MM.1S (cell line): ENCODE results near the gene PAPOLB.

Experiments used
- DNase-seq: peaks from one replicate; pipeline ENCODE4 v3.0.0-alpha.2; 2015
- H2AFZ ChIP-seq: fragments of 300-600 bp; sonication (generic); 2 replicates; pipeline ENCODE4 v1.6.0; 2016; ENCODE audit warnings: antibody characterized with exemption, low read length
- H3F3A ChIP-seq: fragments of 300-600 bp; sonication (generic); 2 replicates; pipeline ENCODE4 v1.6.1; 2016; ENCODE audit warnings: mild to moderate bottlenecking, antibody characterized with exemption, low read length, moderate library complexity, mixed read lengths; ENCODE audit not compliant: insufficient read depth
- H3K27ac ChIP-seq: fragments of 300-600 bp; sonication (generic); 2 replicates; pipeline ENCODE4 v1.5.1; 2016; ENCODE audit warnings: mild to moderate bottlenecking, low read length
- H3K27me3 ChIP-seq: fragments of 300-600 bp; sonication (generic); replicated peaks from 2 replicates; pipeline ENCODE4 v1.6.0; 2016; ENCODE audit warnings: low read length; ENCODE audit not compliant: insufficient read depth
- H3K36me3 ChIP-seq: fragments of 300-600 bp; sonication (generic); replicated peaks from 2 replicates; pipeline ENCODE4 v1.6.1; 2016; ENCODE audit warnings: mild to moderate bottlenecking, low read length, mixed read lengths; ENCODE audit not compliant: insufficient read depth
- H3K4me1 ChIP-seq: fragments of 300-600 bp; sonication (generic); 2 replicates; pipeline ENCODE4 v1.6.1; 2016; ENCODE audit warnings: low read length, mixed read lengths
- H3K4me2 ChIP-seq: fragments of 300-600 bp; sonication (generic); 2 replicates; pipeline ENCODE4 v1.6.0; 2016; ENCODE audit warnings: low read depth, low read length
- H3K4me3 ChIP-seq: fragments of 300-600 bp; sonication (generic); 2 replicates; pipeline ENCODE4 v1.5.1; 2016; ENCODE audit warnings: low read length, mixed read lengths
- H3K79me2 ChIP-seq: fragments of 300-600 bp; sonication (generic); 2 replicates; pipeline ENCODE4 v1.6.1; 2016; ENCODE audit warnings: mixed run types, low read length, mixed read lengths
- H3K9ac ChIP-seq: fragments of 300-600 bp; sonication (generic); 2 replicates; pipeline ENCODE4 v1.6.1; 2016; ENCODE audit warnings: low read length, mixed read lengths
- H3K9me2 ChIP-seq: fragments of 300-600 bp; sonication (generic); replicated peaks from 2 replicates; pipeline ENCODE4 v1.6.1; 2016; ENCODE audit warnings: mild to moderate bottlenecking, low read length, mixed read lengths; ENCODE audit not compliant: insufficient read depth
- H3K9me3 ChIP-seq: fragments of 300-600 bp; sonication (generic); replicated peaks from 2 replicates; pipeline ENCODE4 v1.6.1; 2016; ENCODE audit warnings: mild to moderate bottlenecking, low read length, mixed read lengths; ENCODE audit not compliant: insufficient read depth
- H4K20me1 ChIP-seq: fragments of 300-600 bp; sonication (generic); 2 replicates; pipeline ENCODE4 v1.6.1; 2016; ENCODE audit warnings: mild to moderate bottlenecking, low read length, moderate library complexity, mixed read lengths; ENCODE audit not compliant: insufficient read depth
- EZH2 ChIP-seq: fragments of 300-600 bp; sonication (generic); optimal IDR thresholded peaks from 2 replicates; pipeline ENCODE3; 2017; ENCODE audit warnings: low read depth, mild to moderate bottlenecking, antibody characterized with exemption, low read length, mixed read lengths
- EZH2phosphoT487 ChIP-seq: fragments of 300-600 bp; sonication (generic); IDR thresholded peaks from 2 replicates; pipeline ENCODE4 v1.6.1; 2018; ENCODE audit warnings: antibody characterized with exemption, low read length
- TF ChIP-seq, protein P1 (sequence below): fragments of 300-600 bp; sonication (generic); IDR thresholded peaks from 2 replicates; pipeline ENCODE4 v1.5.1; 2016; ENCODE audit warnings: antibody characterized with exemption, low read length, mixed read lengths

PAPOLB gene

DNA sequence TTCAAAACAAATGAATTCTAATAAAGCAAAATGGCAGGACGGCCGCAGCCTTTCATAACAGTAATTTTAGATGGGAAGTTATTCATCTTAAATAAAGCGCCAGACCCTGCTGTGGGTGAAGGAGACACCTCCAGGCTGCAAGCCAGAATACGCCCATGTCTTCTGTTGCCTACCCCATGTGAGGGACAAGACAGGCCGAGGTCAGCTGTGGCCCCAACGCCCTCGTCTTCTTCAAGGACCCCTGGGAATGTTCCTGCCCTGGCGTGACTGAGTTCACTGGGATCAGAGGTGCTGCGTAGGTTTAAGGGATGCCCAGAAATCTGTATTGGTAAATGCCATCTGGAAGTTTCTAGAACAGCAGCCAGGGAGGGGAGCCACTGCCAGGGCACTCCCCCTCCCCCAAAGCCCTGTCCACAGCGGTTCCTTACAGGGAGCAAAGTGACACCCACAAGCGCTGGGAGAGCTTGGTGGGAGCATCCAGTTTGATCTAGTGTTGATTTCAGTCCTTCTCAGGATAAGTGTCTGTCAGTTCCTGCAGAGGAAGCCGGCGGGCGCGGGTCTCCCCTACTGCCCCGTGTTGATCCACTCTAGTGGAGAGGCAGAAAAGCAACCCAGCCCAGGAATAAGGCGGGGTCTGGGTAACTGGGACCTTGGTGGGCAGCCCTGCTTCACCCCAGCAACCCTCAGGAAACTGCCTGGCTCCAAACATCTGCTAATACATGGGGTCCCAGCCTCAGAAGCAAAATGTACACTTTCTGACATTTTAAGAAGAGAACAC is 20.6 kb downstream of the PAPOLB start:
- TF ChIP-seq EZH2phosphoT487 (no peak), EZH2 (no peak)
- TF ChIP-seq, protein P1, sequence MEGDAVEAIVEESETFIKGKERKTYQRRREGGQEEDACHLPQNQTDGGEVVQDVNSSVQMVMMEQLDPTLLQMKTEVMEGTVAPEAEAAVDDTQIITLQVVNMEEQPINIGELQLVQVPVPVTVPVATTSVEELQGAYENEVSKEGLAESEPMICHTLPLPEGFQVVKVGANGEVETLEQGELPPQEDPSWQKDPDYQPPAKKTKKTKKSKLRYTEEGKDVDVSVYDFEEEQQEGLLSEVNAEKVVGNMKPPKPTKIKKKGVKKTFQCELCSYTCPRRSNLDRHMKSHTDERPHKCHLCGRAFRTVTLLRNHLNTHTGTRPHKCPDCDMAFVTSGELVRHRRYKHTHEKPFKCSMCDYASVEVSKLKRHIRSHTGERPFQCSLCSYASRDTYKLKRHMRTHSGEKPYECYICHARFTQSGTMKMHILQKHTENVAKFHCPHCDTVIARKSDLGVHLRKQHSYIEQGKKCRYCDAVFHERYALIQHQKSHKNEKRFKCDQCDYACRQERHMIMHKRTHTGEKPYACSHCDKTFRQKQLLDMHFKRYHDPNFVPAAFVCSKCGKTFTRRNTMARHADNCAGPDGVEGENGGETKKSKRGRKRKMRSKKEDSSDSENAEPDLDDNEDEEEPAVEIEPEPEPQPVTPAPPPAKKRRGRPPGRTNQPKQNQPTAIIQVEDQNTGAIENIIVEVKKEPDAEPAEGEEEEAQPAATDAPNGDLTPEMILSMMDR: no peak
- no peak overlapping the region for H3K9ac ChIP-seq
- H3K4me2 ChIP-seq: no peak overlapping the region
- H3K4me1 ChIP-seq: no peaks in the 10 kb centered on the region
- H3K9me2 ChIP-seq: no peaks in the 10 kb centered on the region
- H2AFZ ChIP-seq: no peak overlapping the region
- H3K4me3 ChIP-seq: no peak overlapping the region
- no peaks in the 10 kb centered on the region for H3K36me3 ChIP-seq
- H4K20me1 ChIP-seq: no peaks in the 10 kb centered on the region
- peaks cover 76% of the 10 kb centered on the region for H3K27me3 ChIP-seq
- H3K9me3 ChIP-seq: no peaks in the 10 kb centered on the region
- H3F3A ChIP-seq: no peaks in the 10 kb centered on the region
- H3K79me2 ChIP-seq: no peaks in the 10 kb centered on the region
- DNase-seq: no peak
- H3K27ac ChIP-seq: no peak overlapping the region

DNA sequence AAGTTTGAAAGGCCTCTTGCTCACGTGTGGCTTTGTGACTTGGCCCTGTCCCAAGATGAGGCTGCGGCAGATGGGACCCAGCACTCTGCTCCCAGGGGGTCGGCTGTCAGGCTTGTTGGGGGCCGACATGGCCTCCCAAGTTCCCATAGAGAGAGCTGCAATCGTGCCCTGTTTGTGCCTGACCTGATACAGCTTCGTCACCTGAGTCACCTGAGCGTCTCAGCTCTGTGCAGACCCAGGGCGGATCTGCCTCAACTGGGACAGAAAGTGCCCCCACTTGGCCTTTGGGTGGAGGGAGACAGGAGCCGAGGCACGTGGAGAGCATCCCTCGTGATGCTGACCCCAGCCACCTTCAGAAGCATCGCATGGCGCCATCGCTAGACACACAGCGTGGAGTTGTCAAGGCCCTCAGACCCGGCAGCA is 21.7 kb downstream of the PAPOLB start:
- Histone ChIP-seq H3K4me2 (no peak overlapping the region), H2AFZ (no peak overlapping the region), H3F3A (no peaks in the 10 kb centered on the region), H3K27ac (no peak overlapping the region), H3K9me3 (no peaks in the 10 kb centered on the region), H3K79me2 (no peaks in the 10 kb centered on the region), H4K20me1 (no peaks in the 10 kb centered on the region), H3K9me2 (no peaks in the 10 kb centered on the region), H3K9ac (no peak overlapping the region), H3K36me3 (no peaks in the 10 kb centered on the region), H3K27me3 (peaks cover 68% of the 10 kb centered on the region), H3K4me1 (no peaks in the 10 kb centered on the region), H3K4me3 (no peak overlapping the region)
- no peak for DNase-seq
- TF ChIP-seq EZH2: no peak

DNA sequence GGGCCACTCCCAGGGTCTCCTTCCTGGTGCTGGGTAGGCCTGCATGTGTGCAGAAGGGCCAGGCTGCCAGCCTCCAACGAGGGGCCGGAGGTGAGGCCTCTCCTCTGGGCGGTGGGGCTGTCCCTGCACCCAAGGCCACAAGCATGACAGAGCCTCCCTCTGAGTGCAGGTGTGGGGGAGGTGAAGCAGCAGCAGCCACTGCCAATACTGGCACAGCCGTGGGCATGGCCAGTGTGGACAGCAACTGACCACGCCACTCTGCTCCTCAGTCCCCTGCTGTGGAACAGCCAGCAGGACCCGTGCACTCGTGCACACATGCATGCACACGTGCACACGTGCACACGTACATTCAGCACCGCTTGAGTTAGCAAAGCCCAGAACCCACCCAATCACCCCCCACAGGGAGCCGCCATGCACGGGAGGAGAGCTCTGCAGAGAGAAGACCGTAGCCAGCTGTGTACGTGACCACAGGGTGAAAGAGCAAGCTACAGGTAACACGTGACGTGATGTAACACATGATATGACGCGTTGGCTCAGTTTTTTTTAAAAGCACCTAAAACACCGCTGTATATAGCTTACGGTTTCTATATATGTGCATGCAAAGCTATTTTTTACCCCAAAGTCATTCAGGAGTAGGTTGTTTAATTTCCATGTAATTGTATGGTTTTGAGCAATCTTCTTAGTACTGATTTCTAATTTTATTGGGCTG is 23.1 kb downstream of the PAPOLB start:
- Histone ChIP-seq H3K4me1 (no peaks in the 10 kb centered on the region), H3K4me3 (no peak overlapping the region), H3K4me2 (no peak overlapping the region), H3F3A (no peaks in the 10 kb centered on the region), H3K36me3 (no peaks in the 10 kb centered on the region), H3K27me3 (peaks cover 61% of the 10 kb centered on the region), H3K79me2 (no peaks in the 10 kb centered on the region), H4K20me1 (no peaks in the 10 kb centered on the region), H3K9ac (no peak overlapping the region), H3K27ac (no peak overlapping the region), H3K9me2 (no peaks in the 10 kb centered on the region), H3K9me3 (no peaks in the 10 kb centered on the region), H2AFZ (no peak overlapping the region)
- TF ChIP-seq EZH2 (no peak), EZH2phosphoT487 (no peak)
- TF ChIP-seq, protein P1: no peak
- no peak for DNase-seq
